ENCODE data around the gene ZNF853.

ZNF853 gene

GRCh38 chr7:6637544-6638229, 22.3 kb downstream of the ZNF853 start:
- peak; percentile 29 for DNase-seq

- no peak for DNase-seq
These were observed 23.6 kb downstream of the ZNF853 start for GRCh38 chr7:6639032-6639431.

- no peak for DNase-seq
These were observed 24.2 kb downstream of the ZNF853 start for GRCh38 chr7:6639627-6640026.

- peak; percentile 23 for DNase-seq
These were observed 24.9 kb downstream of the ZNF853 start for GRCh38 chr7:6640246-6640721.

GRCh38 chr7:6641305-6642035, 26.1 kb downstream of the ZNF853 start:
- no peak for DNase-seq

GRCh38 chr7:6642239-6642839, 26.9 kb downstream of the ZNF853 start:
- no peak for DNase-seq

GRCh38 chr7:6642861-6643640, 27.6 kb downstream of the ZNF853 start:
- no peak for DNase-seq

GRCh38 chr7:6643915-6644625, 28.7 kb downstream of the ZNF853 start:
- DNase-seq = no peak

GRCh38 chr7:6644728-6645127, 29.3 kb downstream of the ZNF853 start:
- DNase-seq = no peak

GRCh38 chr7:6646465-6646864, 31.1 kb downstream of the ZNF853 start:
- no peak for DNase-seq

- DNase-seq = no peak
These were observed 31.7 kb downstream of the ZNF853 start for GRCh38 chr7:6647080-6647479.

GRCh38 chr7:6647541-6647940, 32.1 kb downstream of the ZNF853 start:
- no peak for DNase-seq

- DNase-seq = no peak
These were observed 32.8 kb downstream of the ZNF853 start for GRCh38 chr7:6648066-6648814.

GRCh38 chr7:6648815-6649104, 33.4 kb downstream of the ZNF853 start:
- DNase-seq = no peak

- no peak for DNase-seq
These were observed 34.0 kb downstream of the ZNF853 start for GRCh38 chr7:6649241-6649961.

GRCh38 chr7:6650086-6650485, 34.7 kb downstream of the ZNF853 start:
- no peak for DNase-seq

- no peak for DNase-seq
These were observed 35.2 kb downstream of the ZNF853 start for GRCh38 chr7:6650521-6651011.

- DNase-seq = no peak
These were observed 36.5 kb downstream of the ZNF853 start for GRCh38 chr7:6651851-6652445.

- DNase-seq = no peak
These were observed 37.1 kb downstream of the ZNF853 start for GRCh38 chr7:6652446-6653011.

Measured in activated T-cell treated with anti-CD3 and anti-CD28 coated beads for 4 hours (primary cell).